Mesenchymal stem cell (in vitro differentiated cells and primary cell): ENCODE results near the gene ST8SIA2.

Source experiments
- DNase-seq: peaks from one replicate; pipeline ENCODE4 v3.0.0-alpha.2; 2013
- H2AFZ ChIP-seq: one replicate; pipeline ENCODE4 v1.6.1; 2013; ENCODE audit warnings: low read depth, mild to moderate bottlenecking, control low read depth, inconsistent platforms, low read length, moderate library complexity
- H2AK5ac ChIP-seq: 2 replicates; pipeline ENCODE4 v1.6.1; 2013; ENCODE audit warnings: low read length, moderate library complexity, mild to moderate bottlenecking, inconsistent platforms; ENCODE audit not compliant: severe bottlenecking
- H2BK120ac ChIP-seq: one replicate; pipeline ENCODE4 v1.6.1; 2013; ENCODE audit warnings: low read depth, mild to moderate bottlenecking, inconsistent platforms, low read length, moderate library complexity
- H2BK12ac ChIP-seq, 2 experiments: one replicate each; pipeline ENCODE4 v1.6.1; 2013; ENCODE audit warnings: inconsistent platforms in 2 of 2, low read length in 2 of 2, mild to moderate bottlenecking in 2 of 2, moderate library complexity in 2 of 2, control low read depth in 1 of 2
- H2BK15ac ChIP-seq: one replicate; pipeline ENCODE4 v1.6.1; 2013; ENCODE audit warnings: mild to moderate bottlenecking, low read depth, inconsistent platforms; ENCODE audit not compliant: poor library complexity, severe bottlenecking
- H2BK5ac ChIP-seq: 2 replicates; pipeline ENCODE4 v1.6.1; 2013; ENCODE audit warnings: low read depth, mild to moderate bottlenecking, low read length, control low read depth, inconsistent platforms; ENCODE audit not compliant: poor library complexity, severe bottlenecking
- H3K14ac ChIP-seq, 2 experiments: one replicate each; pipeline ENCODE4 v1.6.1; 2013; ENCODE audit warnings: inconsistent platforms in 2 of 2, low read length in 2 of 2, control low read depth in 1 of 2, mild to moderate bottlenecking in 1 of 2, moderate library complexity in 1 of 2
- H3K18ac ChIP-seq, 2 experiments: one replicate each; pipeline ENCODE4 v1.6.1; 2013; ENCODE audit warnings: inconsistent platforms in 2 of 2, low read length in 2 of 2, control low read depth in 1 of 2, low read depth in 1 of 2, mild to moderate bottlenecking in 1 of 2
- H3K23ac ChIP-seq, 2 experiments: one replicate each; pipeline ENCODE4 v1.6.1; 2013; ENCODE audit warnings: inconsistent platforms in 2 of 2, low read length in 2 of 2, mild to moderate bottlenecking in 2 of 2, moderate library complexity in 2 of 2, control low read depth in 1 of 2
- H3K27ac ChIP-seq: 2 replicates; pipeline ENCODE4 v1.5.1; 2013; ENCODE audit warnings: mild to moderate bottlenecking, moderate library complexity, low read length, control low read depth, inconsistent platforms; ENCODE audit not compliant: poor library complexity, severe bottlenecking
- H3K27me3 ChIP-seq, 2 experiments: 2 replicates each; pipeline versions ENCODE4 v1.6.1 to v1.7.0; 2013; ENCODE audit warnings: low read length in 2 of 2, mild to moderate bottlenecking in 2 of 2, moderate library complexity in 2 of 2, control low read depth in 1 of 2, inconsistent platforms in 1 of 2; ENCODE audit not compliant: control insufficient read depth in 1 of 2, insufficient read depth in 1 of 2
- H3K36me3 ChIP-seq, 2 experiments: 2 replicates each; pipeline versions ENCODE4 v1.6.1 to v1.7.0; 2013; ENCODE audit warnings: low read length in 2 of 2, control low read depth in 1 of 2, inconsistent platforms in 1 of 2, low read depth in 1 of 2, mild to moderate bottlenecking in 1 of 2; ENCODE audit not compliant: insufficient read depth in 2 of 2, control insufficient read depth in 1 of 2
- H3K4ac ChIP-seq, 2 experiments: one replicate each; pipeline ENCODE4 v1.6.1; 2013; ENCODE audit warnings: inconsistent platforms in 2 of 2, low read length in 2 of 2, mild to moderate bottlenecking in 2 of 2, moderate library complexity in 2 of 2, control low read depth in 1 of 2, low read depth in 1 of 2
- H3K4me1 ChIP-seq: 2 replicates; pipeline ENCODE4 v1.6.1; 2013; ENCODE audit warnings: low read depth, low read length, control low read depth; ENCODE audit not compliant: control insufficient read depth, insufficient read depth
- H3K4me2 ChIP-seq: 2 replicates; pipeline ENCODE4 v1.6.1; 2013; ENCODE audit warnings: low read length, mild to moderate bottlenecking, inconsistent platforms; ENCODE audit not compliant: poor library complexity, severe bottlenecking
- H3K4me3 ChIP-seq, 2 experiments: 2 replicates each; pipeline versions ENCODE4 v1.5.1 to v1.7.0; 2013; ENCODE audit warnings: low read length in 2 of 2, mild to moderate bottlenecking in 2 of 2, control low read depth in 1 of 2, low read depth in 1 of 2; ENCODE audit not compliant: insufficient read depth in 1 of 2
- H3K79me1 ChIP-seq: replicated peaks from 2 replicates; pipeline ENCODE4 v1.6.1; 2013; ENCODE audit warnings: mild to moderate bottlenecking, control low read depth, low read length, inconsistent platforms; ENCODE audit not compliant: poor library complexity, severe bottlenecking
- H3K9ac ChIP-seq: 2 replicates; pipeline ENCODE4 v1.7.0; 2013; ENCODE audit warnings: mild to moderate bottlenecking, low read length, moderate library complexity
- H3K9me3 ChIP-seq: 2 replicates; pipeline ENCODE4 v1.7.0; 2013; ENCODE audit warnings: mild to moderate bottlenecking, low read length; ENCODE audit not compliant: control insufficient read depth
- H4K8ac ChIP-seq: one replicate; pipeline ENCODE4 v1.6.1; 2013; ENCODE audit warnings: inconsistent platforms, mild to moderate bottlenecking, low read length, moderate library complexity
- H4K91ac ChIP-seq: one replicate; pipeline ENCODE4 v1.6.1; 2013; ENCODE audit warnings: mild to moderate bottlenecking, low read length, inconsistent platforms
- WGBS: methylation state at CpG from one replicate; pipeline ENCODE4 v1.1.7; 2013; ENCODE audit warnings: mixed read lengths; 5-methylcytosine and 5-hydroxymethylcytosine counted together

The ST8SIA2 gene

GRCh38 chr15:92435145-92435544 lies 41.5 kb downstream of the ST8SIA2 start:
- Histone ChIP-seq H3K4ac (no peak overlapping the region), H3K27ac (no peak overlapping the region), H2AFZ (no peak overlapping the region)

GRCh38 chr15:92438471-92438870 lies 44.8 kb downstream of the ST8SIA2 start:
- DNase-seq, result no peak
- Histone ChIP-seq H3K27me3 (peaks cover 0 to 43% of the 10 kb centered on the region in 2 experiments), H2BK12ac (no peak overlapping the region), H2BK120ac (no peak overlapping the region), H3K14ac (no peak overlapping the region), H4K91ac (no peak overlapping the region), H3K23ac (no peak overlapping the region), H3K79me1 (no peaks in the 10 kb centered on the region), H3K4me1 (no peaks in the 10 kb centered on the region), H3K27ac (no peak overlapping the region), H2BK15ac (no peak overlapping the region), H3K18ac (no peak overlapping the region), H3K9me3 (no peaks in the 10 kb centered on the region), H3K4ac (no peak overlapping the region), H2AFZ (peak overlapping the region; percentile 37), H2AK5ac (no peak overlapping the region), H3K4me2 (no peak overlapping the region), H3K4me3 (no peak overlapping the region), H2BK5ac (no peak overlapping the region), H3K9ac (no peak overlapping the region), H4K8ac (no peak overlapping the region), H3K36me3 (no peaks in the 10 kb centered on the region)
- 83% methylated on average over 11 of the region's 12 CpGs for WGBS

More at GRCh38 chr15:92435145-92435544, 41.5 kb downstream of the ST8SIA2 start:
- H4K91ac ChIP-seq, result no peak overlapping the region
- no peaks in the 10 kb centered on the region for H3K36me3 ChIP-seq
- no peak overlapping the region for H2BK120ac ChIP-seq
- H3K4me2 ChIP-seq, result no peak overlapping the region
- no peaks in the 10 kb centered on the region for H3K4me1 ChIP-seq
- peak overlapping the region in 1 of 2 experiments; percentile 31 for H3K23ac ChIP-seq
- H3K4me3 ChIP-seq, result no peak overlapping the region
- no peaks in the 10 kb centered on the region for H3K9me3 ChIP-seq
- H3K18ac ChIP-seq, result no peak overlapping the region
- H4K8ac ChIP-seq, result no peak overlapping the region
- no peak overlapping the region for H2BK15ac ChIP-seq
- no peak overlapping the region for H3K9ac ChIP-seq
- H2BK12ac ChIP-seq, result no peak overlapping the region
- H3K79me1 ChIP-seq, result no peaks in the 10 kb centered on the region
- no peak overlapping the region for H2AK5ac ChIP-seq
- WGBS, result 55% methylated on average over 3 of the region's 3 CpGs
- peaks cover 0 to 66% of the 10 kb centered on the region in 2 experiments for H3K27me3 ChIP-seq
- DNase-seq, result no peak
- H3K14ac ChIP-seq, result no peak overlapping the region
- H2BK5ac ChIP-seq, result no peak overlapping the region

DNA sequence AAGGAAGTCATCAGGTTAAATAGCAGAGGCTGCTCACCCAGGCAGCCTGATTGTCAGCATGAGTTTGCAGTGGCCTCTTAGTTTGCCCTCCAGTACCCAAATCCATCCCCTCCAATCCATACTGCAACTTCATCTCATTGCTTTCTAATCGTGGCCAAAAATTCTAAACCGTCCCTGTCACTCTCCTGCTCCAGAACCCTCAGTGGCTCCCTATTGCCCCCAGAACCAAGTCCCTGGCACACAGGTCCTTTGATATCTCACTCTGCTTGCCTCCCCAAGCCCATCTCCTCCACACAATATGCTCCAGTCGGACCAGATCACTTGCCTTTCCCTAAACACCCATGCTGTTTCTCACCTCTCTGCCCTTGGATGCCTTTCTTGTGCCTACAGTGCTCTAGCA lies 49.7 kb downstream of the ST8SIA2 start:
- Histone ChIP-seq H3K23ac (no peak overlapping the region), H3K9ac (no peak overlapping the region), H3K4me2 (no peak overlapping the region), H2BK120ac (no peak overlapping the region), H3K4ac (no peak overlapping the region), H3K27me3 (peaks cover 0 to 28% of the 10 kb centered on the region in 2 experiments), H3K18ac (no peak overlapping the region), H3K4me1 (no peaks in the 10 kb centered on the region), H3K14ac (no peak overlapping the region), H3K9me3 (no peaks in the 10 kb centered on the region), H3K79me1 (no peaks in the 10 kb centered on the region), H2BK12ac (no peak overlapping the region), H4K91ac (no peak overlapping the region), H2BK5ac (no peak overlapping the region), H2AK5ac (no peak overlapping the region), H2AFZ (no peak overlapping the region), H4K8ac (no peak overlapping the region), H3K27ac (no peak overlapping the region), H3K36me3 (no peaks in the 10 kb centered on the region), H2BK15ac (no peak overlapping the region), H3K4me3 (no peak overlapping the region)
- 93% methylated on average over 3 of the region's 3 CpGs for WGBS
- no peak for DNase-seq

GRCh38 chr15:92444631-92445030 lies 51.0 kb downstream of the ST8SIA2 start:
- Histone ChIP-seq H2BK15ac (no peak overlapping the region), H3K79me1 (no peaks in the 10 kb centered on the region), H3K9me3 (no peaks in the 10 kb centered on the region), H3K27me3 (peaks cover 0 to 21% of the 10 kb centered on the region in 2 experiments), H2AK5ac (no peak overlapping the region), H4K8ac (no peak overlapping the region), H3K9ac (no peak overlapping the region), H3K18ac (no peak overlapping the region), H2BK12ac (no peak overlapping the region), H3K4me1 (no peaks in the 10 kb centered on the region), H3K4ac (no peak overlapping the region), H3K4me2 (no peak overlapping the region), H2BK120ac (no peak overlapping the region), H3K36me3 (no peaks in the 10 kb centered on the region), H3K14ac (no peak overlapping the region), H3K4me3 (no peak overlapping the region), H4K91ac (no peak overlapping the region), H3K27ac (no peak overlapping the region), H2AFZ (no peak overlapping the region), H2BK5ac (no peak overlapping the region), H3K23ac (no peak overlapping the region)
- WGBS, result 95% methylated on average over 17 of the region's 21 CpGs
- no peak for DNase-seq
